HepG2 (cell line): Measurements from ENCODE around the gene ZFHX3. TPM values are rescaled to one million over a fixed set of nuclear protein-coding genes. Genes with fewer than 3 reads are reported as not detected.

Experiments used
- ELF1 ChIP-seq: sonication (generic); formaldehyde crosslinking; IDR thresholded peaks from 2 replicates; pipeline ENCODE4 v1.4.0; 2020; ENCODE audit warnings: missing genetic modification reagents
- ERF ChIP-seq: IDR thresholded peaks from 2 replicates; pipeline ENCODE4 v1.6.1; 2018; ENCODE audit warnings: missing biosample characterization, missing genetic modification reagents
- ETV6 ChIP-seq: sonication (generic); formaldehyde crosslinking; conservative IDR thresholded peaks from 2 replicates; pipeline ENCODE4 v1.4.0; 2020; ENCODE audit warnings: missing genetic modification reagents
- GTF3A ChIP-seq: sonication (generic); formaldehyde crosslinking; conservative IDR thresholded peaks from 2 replicates; pipeline ENCODE4 v1.4.0; 2020; ENCODE audit warnings: mild to moderate bottlenecking, missing genetic modification reagents
- KLF16 ChIP-seq, 2 experiments: sonication (generic) in 1 of 2; formaldehyde crosslinking in 1 of 2; IDR thresholded peaks; 2 replicates each; pipeline versions ENCODE4 v1.6.1 to v1.8.0; 2016 to 2023; ENCODE audit warnings: missing genetic modification reagents in 2 of 2, missing compliant biosample characterization in 1 of 2
- MIER2 ChIP-seq: IDR thresholded peaks from 2 replicates; pipeline ENCODE4 v1.6.1; 2016; ENCODE audit warnings: missing biosample characterization, missing genetic modification reagents
- NCOA2 ChIP-seq: sonication (generic); formaldehyde crosslinking; IDR thresholded peaks from 2 replicates; pipeline ENCODE4 v1.8.0; 2022; ENCODE audit warnings: inconsistent platforms
- NR3C1 ChIP-seq: sonication (generic); formaldehyde crosslinking; IDR thresholded peaks from 2 replicates; pipeline ENCODE4 v1.4.0; 2020; ENCODE audit warnings: missing genetic modification reagents
- POLR2G ChIP-seq: fragments of 200-400 bp; formaldehyde crosslinking; IDR thresholded peaks from 2 replicates; pipeline ENCODE4 v1.6.1; 2018; ENCODE audit warnings: mild to moderate bottlenecking, low read depth, low read length, moderate library complexity
- RBM39 ChIP-seq: fragments of 200-400 bp; formaldehyde crosslinking; IDR thresholded peaks from one replicate; pipeline ENCODE4 v1.6.1; 2018; ENCODE audit warnings: antibody characterized with exemption, mild to moderate bottlenecking, low read depth, low read length; ENCODE audit not compliant: poor library complexity, severe bottlenecking
- SRY ChIP-seq: sonication (generic); formaldehyde crosslinking; IDR thresholded peaks from 2 replicates; pipeline ENCODE4 v1.8.0; 2022; ENCODE audit warnings: mild to moderate bottlenecking, missing genetic modification reagents
- ZBTB7A ChIP-seq: sonication (generic); formaldehyde crosslinking; IDR thresholded peaks from 2 replicates; pipeline ENCODE4 v1.8.0; 2022; ENCODE audit warnings: mild to moderate bottlenecking, missing genetic modification reagents
- ZNF207 ChIP-seq: fragments of 450-650 bp; IDR thresholded peaks from 2 replicates; pipeline ENCODE4 v1.6.1; 2016; ENCODE audit warnings: antibody characterized with exemption, borderline replicate concordance
- ZNF256 ChIP-seq: sonication (generic); formaldehyde crosslinking; conservative IDR thresholded peaks from 2 replicates; pipeline ENCODE4 v1.4.0; 2020; ENCODE audit warnings: missing genetic modification reagents
- ZNF746 ChIP-seq: sonication (generic); formaldehyde crosslinking; IDR thresholded peaks from 2 replicates; pipeline ENCODE4 v1.8.0; 2022; ENCODE audit warnings: mild to moderate bottlenecking, missing genetic modification reagents
- ZNF766 ChIP-seq: sonication (generic); formaldehyde crosslinking; IDR thresholded peaks from 2 replicates; pipeline ENCODE4 v1.5.0; 2020; ENCODE audit warnings: missing genetic modification reagents, borderline replicate concordance
- ZNF768 ChIP-seq: sonication (generic); formaldehyde crosslinking; IDR thresholded peaks from 2 replicates; pipeline ENCODE4 v1.4.0; 2020; ENCODE audit warnings: missing genetic modification reagents
- ZNF850 ChIP-seq: sonication (generic); formaldehyde crosslinking; conservative IDR thresholded peaks from 2 replicates; pipeline ENCODE4 v1.9.0; 2021; ENCODE audit warnings: mild to moderate bottlenecking, missing genetic modification reagents
- ZSCAN29 ChIP-seq: sonication (generic); formaldehyde crosslinking; conservative IDR thresholded peaks from 2 replicates; pipeline ENCODE4 v1.4.0; 2020; ENCODE audit warnings: mild to moderate bottlenecking, missing genetic modification reagents
- polyA plus RNA-seq, 8 experiments: library from polyadenylated mRNA; depleted of rRNA in 3 of 8; stranded (reverse) in 7 of 8; unstranded in 1 of 8; fragments of >200 nt; fragmentation: Illumina TruSeq in 4 of 8; extraction: Trizol in 4 of 8; gene quantifications; 2 replicates each; pipeline versions ENCODE4 v1.2.1 to v1.2.3, GENCODE V29; 2011 to 2016; ENCODE audit warnings: low read depth in 4 of 8, missing spikeins in 1 of 8, mixed read lengths in 1 of 8; ENCODE audit not compliant: insufficient read depth in 1 of 8
- total RNA-seq, 5 experiments: library from RNA; depleted of rRNA; stranded (reverse); fragments of >200 nt; fragmentation: Illumina TruSeq; extraction: Trizol; gene quantifications; 2 replicates each; pipeline ENCODE4 v1.2.3, GENCODE V29; 2016; ENCODE audit warnings: low read depth in 1 of 5
- TF ChIP-seq, protein P1 (sequence below): IDR thresholded peaks from 2 replicates; pipeline ENCODE4 v1.6.1; 2016; ENCODE audit warnings: low read depth, control low read depth
- TF ChIP-seq, protein P2 (sequence below): sonication (generic); formaldehyde crosslinking; IDR thresholded peaks from 2 replicates; pipeline ENCODE4 v1.8.0; 2022; ENCODE audit warnings: missing genetic modification reagents, mild to moderate bottlenecking, inconsistent platforms, borderline replicate concordance
- TF ChIP-seq, protein P3 (sequence below): sonication (generic); formaldehyde crosslinking; IDR thresholded peaks from 2 replicates; pipeline ENCODE4 v1.4.0; 2020; ENCODE audit warnings: missing genetic modification reagents
- TF ChIP-seq, protein P4 (sequence below): IDR thresholded peaks from 2 replicates; pipeline ENCODE4 v1.6.1; 2016; ENCODE audit warnings: low read depth, missing genetic modification reagents, missing compliant biosample characterization

Gene ZFHX3
- total and polyA plus RNA-seq, 2 of the 13 experiments (the other 11 are each of a cell fraction or from before 2014, with no cell fraction given), result 5.0 to 6.0 TPM

DNA sequence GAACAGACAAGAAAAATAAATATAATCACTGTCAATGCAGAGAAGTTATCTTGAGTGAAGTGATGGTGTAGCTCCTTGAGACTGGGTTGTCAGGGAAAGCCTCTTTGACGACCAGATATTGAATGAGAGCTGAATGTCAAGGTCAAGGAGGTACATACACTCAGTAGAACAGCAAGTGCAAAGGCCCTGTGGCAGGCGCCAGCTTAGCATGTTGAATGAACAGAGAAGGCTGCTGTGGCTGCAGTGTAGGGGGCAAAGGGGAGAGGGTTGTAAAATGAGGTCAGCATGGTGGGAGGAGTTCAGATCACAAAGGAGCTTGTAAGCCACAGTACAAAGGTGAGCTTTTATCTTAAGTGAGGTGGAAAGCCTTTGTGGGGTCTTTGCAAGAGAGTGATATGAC is 111.5 kb downstream of the ZFHX3 start (continued):
- TF ChIP-seq, protein P1, sequence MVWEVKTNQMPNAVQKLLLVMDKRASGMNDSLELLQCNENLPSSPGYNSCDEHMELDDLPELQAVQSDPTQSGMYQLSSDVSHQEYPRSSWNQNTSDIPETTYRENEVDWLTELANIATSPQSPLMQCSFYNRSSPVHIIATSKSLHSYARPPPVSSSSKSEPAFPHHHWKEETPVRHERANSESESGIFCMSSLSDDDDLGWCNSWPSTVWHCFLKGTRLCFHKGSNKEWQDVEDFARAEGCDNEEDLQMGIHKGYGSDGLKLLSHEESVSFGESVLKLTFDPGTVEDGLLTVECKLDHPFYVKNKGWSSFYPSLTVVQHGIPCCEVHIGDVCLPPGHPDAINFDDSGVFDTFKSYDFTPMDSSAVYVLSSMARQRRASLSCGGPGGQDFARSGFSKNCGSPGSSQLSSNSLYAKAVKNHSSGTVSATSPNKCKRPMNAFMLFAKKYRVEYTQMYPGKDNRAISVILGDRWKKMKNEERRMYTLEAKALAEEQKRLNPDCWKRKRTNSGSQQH (CRISPR knock-in tag), result no peak
- TF ChIP-seq MIER2 (CRISPR knock-in tag) (no peak), ZNF207 (no peak), NCOA2 (no peak), RBM39 (no peak), ERF (CRISPR knock-in tag) (no peak), ZNF768 (CRISPR knock-in tag) (peak; percentile 91), ZNF850 (no peak), NR3C1 (CRISPR knock-in tag) (no peak), ZSCAN29 (CRISPR knock-in tag) (no peak), ZBTB7A (CRISPR knock-in tag) (no peak), GTF3A (CRISPR knock-in tag) (no peak), SRY (CRISPR knock-in tag) (no peak), ZNF256 (CRISPR knock-in tag) (no peak), ZNF766 (no peak), POLR2G (no peak), KLF16 (CRISPR knock-in tag; IDR thresholded peaks at IDR 0.05) (no peak), ZNF746 (CRISPR knock-in tag) (no peak), ELF1 (no peak), ETV6 (CRISPR knock-in tag) (no peak)
- TF ChIP-seq, protein P2, sequence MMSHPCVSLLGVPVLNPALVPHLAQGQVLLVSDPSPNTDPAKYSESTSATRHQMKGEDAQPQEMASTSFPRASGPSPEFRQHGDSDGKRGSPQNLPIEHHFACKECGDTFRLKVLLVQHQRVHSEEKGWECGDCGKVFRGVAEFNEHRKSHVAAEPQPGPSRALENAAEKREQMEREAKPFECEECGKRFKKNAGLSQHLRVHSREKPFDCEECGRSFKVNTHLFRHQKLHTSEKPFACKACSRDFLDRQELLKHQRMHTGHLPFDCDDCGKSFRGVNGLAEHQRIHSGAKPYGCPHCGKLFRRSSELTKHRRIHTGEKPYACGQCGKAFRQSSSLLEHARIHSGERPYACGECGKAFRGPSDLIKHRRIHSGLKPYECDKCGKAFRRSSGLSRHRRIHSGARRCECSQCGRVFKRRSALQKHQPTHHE (CRISPR knock-in tag), result no peak
- TF ChIP-seq, protein P3, sequence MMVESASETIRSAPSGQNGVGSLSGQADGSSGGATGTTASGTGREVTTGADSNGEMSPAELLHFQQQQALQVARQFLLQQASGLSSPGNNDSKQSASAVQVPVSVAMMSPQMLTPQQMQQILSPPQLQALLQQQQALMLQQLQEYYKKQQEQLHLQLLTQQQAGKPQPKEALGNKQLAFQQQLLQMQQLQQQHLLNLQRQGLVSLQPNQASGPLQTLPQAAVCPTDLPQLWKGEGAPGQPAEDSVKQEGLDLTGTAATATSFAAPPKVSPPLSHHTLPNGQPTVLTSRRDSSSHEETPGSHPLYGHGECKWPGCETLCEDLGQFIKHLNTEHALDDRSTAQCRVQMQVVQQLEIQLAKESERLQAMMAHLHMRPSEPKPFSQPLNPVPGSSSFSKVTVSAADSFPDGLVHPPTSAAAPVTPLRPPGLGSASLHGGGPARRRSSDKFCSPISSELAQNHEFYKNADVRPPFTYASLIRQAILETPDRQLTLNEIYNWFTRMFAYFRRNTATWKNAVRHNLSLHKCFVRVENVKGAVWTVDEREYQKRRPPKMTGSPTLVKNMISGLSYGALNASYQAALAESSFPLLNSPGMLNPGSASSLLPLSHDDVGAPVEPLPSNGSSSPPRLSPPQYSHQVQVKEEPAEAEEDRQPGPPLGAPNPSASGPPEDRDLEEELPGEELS (CRISPR knock-in tag), result 0 out of 2 replicates have a peak, but pooled peaks have one; percentile 10
- TF ChIP-seq, protein P4, sequence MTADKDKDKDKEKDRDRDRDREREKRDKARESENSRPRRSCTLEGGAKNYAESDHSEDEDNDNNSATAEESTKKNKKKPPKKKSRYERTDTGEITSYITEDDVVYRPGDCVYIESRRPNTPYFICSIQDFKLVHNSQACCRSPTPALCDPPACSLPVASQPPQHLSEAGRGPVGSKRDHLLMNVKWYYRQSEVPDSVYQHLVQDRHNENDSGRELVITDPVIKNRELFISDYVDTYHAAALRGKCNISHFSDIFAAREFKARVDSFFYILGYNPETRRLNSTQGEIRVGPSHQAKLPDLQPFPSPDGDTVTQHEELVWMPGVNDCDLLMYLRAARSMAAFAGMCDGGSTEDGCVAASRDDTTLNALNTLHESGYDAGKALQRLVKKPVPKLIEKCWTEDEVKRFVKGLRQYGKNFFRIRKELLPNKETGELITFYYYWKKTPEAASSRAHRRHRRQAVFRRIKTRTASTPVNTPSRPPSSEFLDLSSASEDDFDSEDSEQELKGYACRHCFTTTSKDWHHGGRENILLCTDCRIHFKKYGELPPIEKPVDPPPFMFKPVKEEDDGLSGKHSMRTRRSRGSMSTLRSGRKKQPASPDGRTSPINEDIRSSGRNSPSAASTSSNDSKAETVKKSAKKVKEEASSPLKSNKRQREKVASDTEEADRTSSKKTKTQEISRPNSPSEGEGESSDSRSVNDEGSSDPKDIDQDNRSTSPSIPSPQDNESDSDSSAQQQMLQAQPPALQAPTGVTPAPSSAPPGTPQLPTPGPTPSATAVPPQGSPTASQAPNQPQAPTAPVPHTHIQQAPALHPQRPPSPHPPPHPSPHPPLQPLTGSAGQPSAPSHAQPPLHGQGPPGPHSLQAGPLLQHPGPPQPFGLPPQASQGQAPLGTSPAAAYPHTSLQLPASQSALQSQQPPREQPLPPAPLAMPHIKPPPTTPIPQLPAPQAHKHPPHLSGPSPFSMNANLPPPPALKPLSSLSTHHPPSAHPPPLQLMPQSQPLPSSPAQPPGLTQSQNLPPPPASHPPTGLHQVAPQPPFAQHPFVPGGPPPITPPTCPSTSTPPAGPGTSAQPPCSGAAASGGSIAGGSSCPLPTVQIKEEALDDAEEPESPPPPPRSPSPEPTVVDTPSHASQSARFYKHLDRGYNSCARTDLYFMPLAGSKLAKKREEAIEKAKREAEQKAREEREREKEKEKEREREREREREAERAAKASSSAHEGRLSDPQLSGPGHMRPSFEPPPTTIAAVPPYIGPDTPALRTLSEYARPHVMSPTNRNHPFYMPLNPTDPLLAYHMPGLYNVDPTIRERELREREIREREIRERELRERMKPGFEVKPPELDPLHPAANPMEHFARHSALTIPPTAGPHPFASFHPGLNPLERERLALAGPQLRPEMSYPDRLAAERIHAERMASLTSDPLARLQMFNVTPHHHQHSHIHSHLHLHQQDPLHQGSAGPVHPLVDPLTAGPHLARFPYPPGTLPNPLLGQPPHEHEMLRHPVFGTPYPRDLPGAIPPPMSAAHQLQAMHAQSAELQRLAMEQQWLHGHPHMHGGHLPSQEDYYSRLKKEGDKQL (CRISPR knock-in tag), result no peak
